ENCODE results near the gene FAM13A.

Gene FAM13A

GRCh38 chr4:88999392-88999930, 57.5 kb downstream of the FAM13A start:
- H3K9me2 ChIP-seq (replicated peaks; ENCODE audit: insufficient read depth, low read length) = no peaks in the 10 kb centered on the region
- no peak overlapping the region for H2AFZ ChIP-seq (ENCODE audit: low read length)
- no peaks in the 10 kb centered on the region for H3K79me2 ChIP-seq (ENCODE audit: low read length)
- H4K20me1 ChIP-seq (ENCODE audit: insufficient read depth, low read length) = no peaks in the 10 kb centered on the region
- H3K27ac ChIP-seq (ENCODE audit: low read length) = no peak overlapping the region
- H3F3A ChIP-seq (ENCODE audit: insufficient read depth, low read length) = no peaks in the 10 kb centered on the region
- no peak overlapping the region for H3K4me2 ChIP-seq (ENCODE audit: low read depth, low read length)
- no peak overlapping the region for H3K4me3 ChIP-seq (ENCODE audit: low read length)
- no peaks in the 10 kb centered on the region for H3K9me3 ChIP-seq (replicated peaks; ENCODE audit: insufficient read depth, low read length)
- no peak for DNase-seq
- TF ChIP-seq EZH2phosphoT487 (IDR thresholded peaks at IDR 0.05; ENCODE audit: low read length) (no peak), EZH2 (optimal IDR thresholded peaks at IDR 0.05; ENCODE audit: low read depth, low read length) (no peak), CTCF (IDR thresholded peaks at IDR 0.05; ENCODE audit: low read length) (no peak)
- no peaks in the 10 kb centered on the region for H3K27me3 ChIP-seq (replicated peaks; ENCODE audit: insufficient read depth, low read length)
- H3K9ac ChIP-seq (ENCODE audit: low read length) = no peak overlapping the region
- no peaks in the 10 kb centered on the region for H3K4me1 ChIP-seq (ENCODE audit: low read length)
- no peaks in the 10 kb centered on the region for H3K36me3 ChIP-seq (replicated peaks; ENCODE audit: insufficient read depth, low read length)

GRCh38 chr4:88998891-88999290, 58.1 kb downstream of the FAM13A start:
- H3K4me3 ChIP-seq (ENCODE audit: low read length) = no peak overlapping the region
- no peak overlapping the region for H3K4me2 ChIP-seq (ENCODE audit: low read depth, low read length)
- H2AFZ ChIP-seq (ENCODE audit: low read length) = no peak overlapping the region
- no peaks in the 10 kb centered on the region for H3K79me2 ChIP-seq (ENCODE audit: low read length)
- H3K27ac ChIP-seq (ENCODE audit: low read length) = no peak overlapping the region
- H3F3A ChIP-seq (ENCODE audit: insufficient read depth, low read length) = no peaks in the 10 kb centered on the region
- no peaks in the 10 kb centered on the region for H3K27me3 ChIP-seq (replicated peaks; ENCODE audit: insufficient read depth, low read length)
- H3K9me3 ChIP-seq (replicated peaks; ENCODE audit: insufficient read depth, low read length) = no peaks in the 10 kb centered on the region
- no peak overlapping the region for H3K9ac ChIP-seq (ENCODE audit: low read length)
- H3K4me1 ChIP-seq (ENCODE audit: low read length) = no peaks in the 10 kb centered on the region
- no peaks in the 10 kb centered on the region for H3K9me2 ChIP-seq (replicated peaks; ENCODE audit: insufficient read depth, low read length)
- H3K36me3 ChIP-seq (replicated peaks; ENCODE audit: insufficient read depth, low read length) = no peaks in the 10 kb centered on the region
- no peaks in the 10 kb centered on the region for H4K20me1 ChIP-seq (ENCODE audit: insufficient read depth, low read length)
- no peak for DNase-seq
- TF ChIP-seq CTCF (IDR thresholded peaks at IDR 0.05; ENCODE audit: low read length) = no peak
- no peak for TF ChIP-seq EZH2phosphoT487 (IDR thresholded peaks at IDR 0.05; ENCODE audit: low read length)
- TF ChIP-seq EZH2 (optimal IDR thresholded peaks at IDR 0.05; ENCODE audit: low read depth, low read length) = no peak

GRCh38 chr4:88998001-88998400, 59.0 kb downstream of the FAM13A start:
- Histone ChIP-seq H3K9ac (ENCODE audit: low read length) (no peak overlapping the region), H3K9me3 (replicated peaks; ENCODE audit: insufficient read depth, low read length) (no peaks in the 10 kb centered on the region), H3K27ac (ENCODE audit: low read length) (no peak overlapping the region), H3K36me3 (replicated peaks; ENCODE audit: insufficient read depth, low read length) (no peaks in the 10 kb centered on the region), H3K4me2 (ENCODE audit: low read depth, low read length) (no peak overlapping the region), H3K27me3 (replicated peaks; ENCODE audit: insufficient read depth, low read length) (no peaks in the 10 kb centered on the region), H3K4me1 (ENCODE audit: low read length) (no peaks in the 10 kb centered on the region), H2AFZ (ENCODE audit: low read length) (no peak overlapping the region), H3K4me3 (ENCODE audit: low read length) (no peak overlapping the region), H3K9me2 (replicated peaks; ENCODE audit: insufficient read depth, low read length) (no peaks in the 10 kb centered on the region), H3F3A (ENCODE audit: insufficient read depth, low read length) (no peaks in the 10 kb centered on the region), H4K20me1 (ENCODE audit: insufficient read depth, low read length) (no peaks in the 10 kb centered on the region), H3K79me2 (ENCODE audit: low read length) (no peaks in the 10 kb centered on the region)
- DNase-seq = no peak
- TF ChIP-seq EZH2 (optimal IDR thresholded peaks at IDR 0.05; ENCODE audit: low read depth, low read length) (no peak), EZH2phosphoT487 (IDR thresholded peaks at IDR 0.05; ENCODE audit: low read length) (no peak), CTCF (IDR thresholded peaks at IDR 0.05; ENCODE audit: low read length) (no peak)

Measured in MM.1S (cell line).